ENCODE data around the gene EFHC2.

The EFHC2 gene

DNA sequence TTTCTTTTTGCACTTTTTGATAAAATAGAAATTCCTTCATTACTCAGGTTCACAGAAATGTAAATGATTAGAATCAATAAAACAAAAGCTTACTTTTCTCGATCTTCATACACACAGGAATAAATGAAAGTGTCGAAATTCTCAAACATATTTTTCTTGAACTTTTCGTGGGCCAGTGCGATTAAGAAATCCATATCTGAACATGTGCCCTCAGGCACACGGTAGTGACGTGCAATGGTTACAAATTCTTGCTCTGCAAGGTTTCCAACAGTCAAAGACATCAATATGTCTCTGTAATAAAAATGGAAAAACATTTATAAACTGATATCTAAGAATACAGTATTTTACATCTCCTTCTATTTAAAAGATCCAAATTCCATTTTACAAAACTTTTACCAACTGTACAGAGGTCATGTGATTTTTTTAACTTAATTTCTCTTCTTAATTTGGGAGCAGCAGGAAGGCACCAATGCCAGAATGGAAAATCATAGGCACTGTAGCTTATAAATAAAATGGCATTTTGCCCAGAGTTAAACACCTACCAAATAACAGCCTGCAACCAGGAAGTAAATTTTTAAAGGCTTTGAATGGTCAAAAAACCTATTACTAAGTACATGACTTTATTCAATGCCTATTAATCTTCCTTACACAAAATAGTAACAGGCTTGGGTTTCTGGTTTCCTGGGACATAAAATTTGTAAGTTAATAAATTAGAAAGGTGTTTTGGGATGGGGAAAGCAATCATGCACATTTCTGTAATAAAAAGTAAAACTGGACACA is 165.0 kb downstream of the EFHC2 start:
- Histone ChIP-seq H3K27me3 (ENCODE audit: control insufficient read depth, insufficient read depth, low read length) (no peaks in the 10 kb centered on the region), H3K9me3 (ENCODE audit: control insufficient read depth, insufficient read depth, low read length) (peaks cover 8% of the 10 kb centered on the region), H3K9ac (ENCODE audit: low read depth, low read length) (no peak overlapping the region), H3K36me3 (ENCODE audit: control insufficient read depth, insufficient read depth, low read length) (no peaks in the 10 kb centered on the region), H3K4me3 (ENCODE audit: low read depth, low read length) (no peak overlapping the region), H3K4me1 (ENCODE audit: control insufficient read depth, insufficient read depth, low read length) (no peaks in the 10 kb centered on the region)

DNA sequence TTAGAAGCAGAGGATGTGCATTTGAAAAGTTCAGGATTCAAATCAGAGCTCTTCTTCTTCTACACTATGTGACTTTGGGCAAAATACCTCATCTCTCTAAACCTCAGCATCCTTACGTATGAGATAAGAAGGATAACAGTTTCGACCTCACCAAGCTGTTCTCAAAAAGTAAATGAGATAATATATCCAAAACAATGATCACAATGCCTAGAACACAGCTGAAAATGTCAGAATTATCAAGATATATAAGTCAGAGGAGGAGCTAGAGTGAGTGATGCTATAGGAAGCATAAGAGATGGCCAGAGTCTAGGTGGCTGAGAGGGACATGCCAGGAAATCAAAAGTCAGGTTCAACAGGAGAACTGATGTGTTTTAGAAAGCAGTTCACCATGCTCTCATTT is 168.0 kb downstream of the EFHC2 start:
- no peak overlapping the region for H3K4me3 ChIP-seq (ENCODE audit: low read depth, low read length)
- peaks cover 8% of the 10 kb centered on the region for H3K9me3 ChIP-seq (ENCODE audit: control insufficient read depth, insufficient read depth, low read length)
- no peaks in the 10 kb centered on the region for H3K27me3 ChIP-seq (ENCODE audit: control insufficient read depth, insufficient read depth, low read length)
- no peaks in the 10 kb centered on the region for H3K4me1 ChIP-seq (ENCODE audit: control insufficient read depth, insufficient read depth, low read length)
- no peaks in the 10 kb centered on the region for H3K36me3 ChIP-seq (ENCODE audit: control insufficient read depth, insufficient read depth, low read length)
- no peak overlapping the region for H3K9ac ChIP-seq (ENCODE audit: low read depth, low read length)

DNA sequence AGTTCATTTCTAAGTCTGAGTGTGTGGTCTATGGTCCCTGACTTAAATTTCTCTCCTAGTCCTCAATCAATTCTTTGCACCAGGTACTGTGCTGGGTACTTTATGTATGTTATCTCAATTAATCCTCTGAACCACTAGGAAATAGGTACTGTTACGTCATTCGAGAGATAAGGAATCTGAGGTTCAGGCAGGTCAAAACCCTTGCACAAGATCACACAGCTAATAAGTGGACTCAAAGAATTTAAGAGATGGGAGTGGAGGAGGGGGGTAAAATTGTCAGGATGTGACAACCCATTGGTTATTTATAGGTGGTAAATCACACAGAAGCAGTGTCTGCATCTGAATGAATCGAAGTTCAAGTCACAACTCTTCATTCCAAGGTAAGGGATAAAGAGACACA is 169.4 kb downstream of the EFHC2 start:
- H3K36me3 ChIP-seq (ENCODE audit: control insufficient read depth, insufficient read depth, low read length), result no peaks in the 10 kb centered on the region

DNA sequence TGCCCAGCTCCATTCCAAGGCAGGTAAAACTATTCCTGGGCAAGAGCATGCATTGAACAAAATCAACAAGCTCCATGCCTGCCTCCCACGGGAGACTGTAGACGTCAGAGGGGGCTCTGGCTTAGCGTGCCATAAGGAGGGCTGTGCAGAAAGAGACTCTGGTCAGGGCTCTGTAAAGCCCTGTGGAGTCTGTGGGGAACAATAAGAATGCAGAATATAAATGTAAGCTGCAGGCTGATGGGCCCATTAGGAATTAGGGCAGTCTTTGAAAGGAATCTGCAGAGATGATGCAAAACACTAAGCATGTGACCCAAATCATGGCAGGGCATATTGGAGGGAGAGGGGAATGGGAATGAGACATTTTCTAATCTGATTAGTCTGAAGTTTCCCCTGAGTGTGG is 170.3 kb downstream of the EFHC2 start:
- Histone ChIP-seq H3K36me3 (ENCODE audit: control insufficient read depth, insufficient read depth, low read length) (no peaks in the 10 kb centered on the region), H3K27me3 (ENCODE audit: control insufficient read depth, insufficient read depth, low read length) (no peaks in the 10 kb centered on the region), H3K4me3 (ENCODE audit: low read depth, low read length) (no peak overlapping the region), H3K4me1 (ENCODE audit: control insufficient read depth, insufficient read depth, low read length) (no peaks in the 10 kb centered on the region), H3K9me3 (ENCODE audit: control insufficient read depth, insufficient read depth, low read length) (peaks cover 8% of the 10 kb centered on the region), H3K9ac (ENCODE audit: low read depth, low read length) (no peak overlapping the region)

More for the DNA sequence above, 169.4 kb downstream of the EFHC2 start:
- Histone ChIP-seq H3K4me3 (ENCODE audit: low read depth, low read length) (no peak overlapping the region), H3K9ac (ENCODE audit: low read depth, low read length) (no peak overlapping the region), H3K27me3 (ENCODE audit: control insufficient read depth, insufficient read depth, low read length) (no peaks in the 10 kb centered on the region), H3K4me1 (ENCODE audit: control insufficient read depth, insufficient read depth, low read length) (no peaks in the 10 kb centered on the region), H3K9me3 (ENCODE audit: control insufficient read depth, insufficient read depth, low read length) (peaks cover 8% of the 10 kb centered on the region)

DNA sequence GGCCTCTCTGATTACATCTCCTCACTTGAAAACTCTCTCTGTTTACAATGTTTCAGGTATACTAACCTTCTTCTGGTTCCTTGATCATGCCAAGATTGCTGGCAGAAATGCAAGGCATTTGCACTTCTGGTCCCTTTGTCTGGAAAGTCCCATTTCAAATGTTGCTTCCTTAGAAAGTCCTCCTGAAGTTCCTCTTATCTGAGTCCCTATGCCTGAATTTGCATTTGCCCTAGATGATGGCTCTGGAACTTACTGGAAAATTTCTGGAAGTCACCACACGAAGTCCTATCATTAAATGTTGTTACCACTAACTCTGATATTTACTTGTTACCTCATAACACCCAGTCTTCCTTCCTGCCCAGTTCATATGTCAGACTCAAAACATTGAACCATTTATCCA is 176.4 kb downstream of the EFHC2 start:
- no peaks in the 10 kb centered on the region for H3K9me3 ChIP-seq (ENCODE audit: control insufficient read depth, insufficient read depth, low read length)
- H3K36me3 ChIP-seq (ENCODE audit: control insufficient read depth, insufficient read depth, low read length), result no peaks in the 10 kb centered on the region
- no peak overlapping the region for H3K9ac ChIP-seq (ENCODE audit: low read depth, low read length)
- no peaks in the 10 kb centered on the region for H3K4me1 ChIP-seq (ENCODE audit: control insufficient read depth, insufficient read depth, low read length)
- H3K27me3 ChIP-seq (ENCODE audit: control insufficient read depth, insufficient read depth, low read length), result no peaks in the 10 kb centered on the region
- no peak overlapping the region for H3K4me3 ChIP-seq (ENCODE audit: low read depth, low read length)

DNA sequence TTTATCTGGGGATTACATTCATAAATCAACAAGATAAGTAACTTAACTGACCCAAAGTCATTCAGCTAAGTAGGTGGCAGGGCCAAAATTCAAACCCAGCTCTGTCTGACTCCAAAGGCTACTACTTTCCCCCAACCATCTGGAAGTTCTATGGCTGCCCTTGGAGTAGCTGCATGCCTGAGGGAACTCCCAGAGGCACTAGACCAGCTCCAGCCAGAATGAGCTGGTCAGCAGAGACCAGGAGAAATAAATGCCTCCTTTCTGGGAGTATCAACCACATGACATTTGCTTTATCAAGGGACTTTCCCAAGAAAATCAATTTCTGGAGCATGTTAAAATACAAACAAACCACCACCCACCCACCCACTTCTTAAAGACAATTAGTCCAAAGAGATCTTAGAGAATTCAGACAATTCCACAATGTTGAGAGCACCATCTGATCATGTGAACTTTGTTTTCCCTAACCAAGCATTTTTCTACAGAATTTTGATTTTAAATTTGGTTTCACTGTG is 180.5 kb downstream of the EFHC2 start:
- Histone ChIP-seq H3K9me3 (ENCODE audit: control insufficient read depth, insufficient read depth, low read length) (no peaks in the 10 kb centered on the region), H3K36me3 (ENCODE audit: control insufficient read depth, insufficient read depth, low read length) (no peaks in the 10 kb centered on the region), H3K4me1 (ENCODE audit: control insufficient read depth, insufficient read depth, low read length) (no peaks in the 10 kb centered on the region), H3K9ac (ENCODE audit: low read depth, low read length) (no peak overlapping the region), H3K27me3 (ENCODE audit: control insufficient read depth, insufficient read depth, low read length) (no peaks in the 10 kb centered on the region), H3K4me3 (ENCODE audit: low read depth, low read length) (no peak overlapping the region)

DNA sequence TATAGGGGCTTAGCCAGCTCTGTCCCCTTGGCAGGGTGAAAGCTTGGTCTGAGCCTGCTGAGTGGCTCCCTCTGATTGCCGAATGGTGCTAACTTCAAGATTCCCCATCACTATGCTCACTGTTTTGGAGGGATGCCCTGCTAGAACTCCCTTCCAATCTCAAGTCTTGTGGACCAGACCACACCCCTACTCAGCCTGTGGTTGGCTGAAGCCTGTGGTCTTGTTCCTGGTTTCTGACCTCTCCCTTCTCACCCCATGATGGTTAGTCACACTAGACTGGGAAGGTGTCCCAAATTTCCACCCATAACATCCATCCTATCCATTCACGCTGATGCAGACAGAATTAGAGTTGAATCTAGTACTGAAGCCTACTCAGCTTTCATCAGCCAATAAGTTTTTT is 185.6 kb downstream of the EFHC2 start:
- no peaks in the 10 kb centered on the region for H3K27me3 ChIP-seq (ENCODE audit: control insufficient read depth, insufficient read depth, low read length)
- H3K4me3 ChIP-seq (ENCODE audit: low read depth, low read length), result no peak overlapping the region
- H3K4me1 ChIP-seq (ENCODE audit: control insufficient read depth, insufficient read depth, low read length), result no peaks in the 10 kb centered on the region
- H3K9ac ChIP-seq (ENCODE audit: low read depth, low read length), result no peak overlapping the region
- no peaks in the 10 kb centered on the region for H3K36me3 ChIP-seq (ENCODE audit: control insufficient read depth, insufficient read depth, low read length)
- no peaks in the 10 kb centered on the region for H3K9me3 ChIP-seq (ENCODE audit: control insufficient read depth, insufficient read depth, low read length)

DNA sequence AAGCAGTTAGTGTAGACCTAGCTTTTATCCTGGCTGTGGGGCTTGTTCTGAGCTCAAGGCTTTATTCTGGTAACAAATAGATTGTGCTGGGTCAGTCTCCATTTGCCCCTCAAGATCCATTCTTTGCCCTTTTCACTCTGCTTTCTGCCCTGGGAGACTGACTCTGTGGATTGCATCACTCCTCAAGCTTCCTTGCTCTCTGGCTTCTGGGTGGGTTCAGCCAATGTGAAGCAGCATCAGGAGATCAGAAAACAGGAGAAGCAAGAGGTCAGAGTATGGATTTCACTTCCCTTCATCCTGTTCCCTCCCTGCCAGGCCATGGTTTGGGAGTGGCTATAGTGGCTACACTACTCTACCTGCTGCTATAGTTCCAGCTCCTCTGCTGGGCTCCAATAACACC is 186.2 kb downstream of the EFHC2 start:
- Histone ChIP-seq H3K4me1 (ENCODE audit: control insufficient read depth, insufficient read depth, low read length) (no peaks in the 10 kb centered on the region), H3K9me3 (ENCODE audit: control insufficient read depth, insufficient read depth, low read length) (no peaks in the 10 kb centered on the region), H3K36me3 (ENCODE audit: control insufficient read depth, insufficient read depth, low read length) (no peaks in the 10 kb centered on the region), H3K9ac (ENCODE audit: low read depth, low read length) (no peak overlapping the region), H3K4me3 (ENCODE audit: low read depth, low read length) (no peak overlapping the region), H3K27me3 (ENCODE audit: control insufficient read depth, insufficient read depth, low read length) (no peaks in the 10 kb centered on the region)

DNA sequence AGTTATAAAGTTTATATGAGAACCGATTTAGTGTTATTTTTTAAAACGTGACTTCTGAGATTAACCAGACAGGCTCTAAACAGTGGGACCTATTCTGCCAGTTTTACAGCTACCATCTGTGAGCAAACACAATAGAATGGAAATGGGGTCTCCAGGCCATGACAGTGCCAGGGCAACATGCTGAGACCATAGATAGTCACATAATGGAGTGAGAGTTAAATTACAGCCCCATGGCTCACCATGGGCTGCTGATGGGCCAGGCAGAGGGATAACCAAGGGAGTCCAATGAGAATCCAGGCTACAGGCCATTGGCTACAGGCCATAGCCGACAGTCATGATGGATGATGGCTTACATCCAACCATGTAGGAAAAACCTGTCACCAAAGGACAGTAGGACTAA is 186.7 kb downstream of the EFHC2 start:
- Histone ChIP-seq H3K9me3 (ENCODE audit: control insufficient read depth, insufficient read depth, low read length) (no peaks in the 10 kb centered on the region), H3K4me1 (ENCODE audit: control insufficient read depth, insufficient read depth, low read length) (no peaks in the 10 kb centered on the region), H3K36me3 (ENCODE audit: control insufficient read depth, insufficient read depth, low read length) (no peaks in the 10 kb centered on the region), H3K4me3 (ENCODE audit: low read depth, low read length) (no peak overlapping the region), H3K9ac (ENCODE audit: low read depth, low read length) (no peak overlapping the region), H3K27me3 (ENCODE audit: control insufficient read depth, insufficient read depth, low read length) (no peaks in the 10 kb centered on the region)

DNA sequence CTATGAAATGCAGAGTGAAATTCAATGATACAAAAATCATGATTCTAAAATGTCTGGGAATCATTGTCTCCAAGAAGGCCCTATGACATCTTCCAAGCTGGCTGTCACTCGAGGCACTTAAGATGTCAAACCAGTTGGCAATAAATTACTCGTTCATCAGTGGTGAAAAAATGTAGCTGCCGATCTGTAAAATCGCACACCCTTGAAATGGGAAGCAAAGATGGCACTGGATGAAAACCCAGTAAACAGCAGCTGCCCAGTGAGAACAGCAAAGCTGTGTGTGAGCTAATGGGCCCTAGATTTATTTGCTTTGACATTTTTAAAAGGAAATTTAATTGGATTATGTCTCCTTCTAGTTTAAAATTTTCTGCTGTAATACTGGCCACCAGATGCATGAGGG is 188.3 kb downstream of the EFHC2 start:
- H3K9me3 ChIP-seq (ENCODE audit: control insufficient read depth, insufficient read depth, low read length), result no peaks in the 10 kb centered on the region
- no peak overlapping the region for H3K9ac ChIP-seq (ENCODE audit: low read depth, low read length)
- H3K36me3 ChIP-seq (ENCODE audit: control insufficient read depth, insufficient read depth, low read length), result no peaks in the 10 kb centered on the region
- H3K4me1 ChIP-seq (ENCODE audit: control insufficient read depth, insufficient read depth, low read length), result no peaks in the 10 kb centered on the region
- H3K4me3 ChIP-seq (ENCODE audit: low read depth, low read length), result no peak overlapping the region
- H3K27me3 ChIP-seq (ENCODE audit: control insufficient read depth, insufficient read depth, low read length), result no peaks in the 10 kb centered on the region

DNA sequence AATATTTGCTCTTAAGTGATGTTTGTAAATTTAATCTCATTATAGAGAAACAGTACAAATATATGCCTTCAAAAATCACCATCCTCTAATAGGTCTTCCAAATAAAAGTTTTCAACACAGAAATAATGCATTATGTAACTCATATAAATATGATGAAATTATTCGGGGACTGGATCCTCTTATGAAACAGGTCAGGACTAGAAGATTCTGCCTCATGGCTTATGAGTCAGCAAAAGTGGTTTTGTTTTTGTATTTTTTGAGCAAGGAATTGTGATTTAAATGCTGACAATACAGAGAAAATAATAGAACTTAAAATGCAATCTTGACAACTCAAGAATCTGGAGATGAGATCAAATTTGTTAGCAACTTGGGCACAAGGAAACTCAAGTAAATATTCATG is 190.6 kb downstream of the EFHC2 start:
- H3K4me1 ChIP-seq (ENCODE audit: control insufficient read depth, insufficient read depth, low read length), result no peaks in the 10 kb centered on the region
- no peaks in the 10 kb centered on the region for H3K27me3 ChIP-seq (ENCODE audit: control insufficient read depth, insufficient read depth, low read length)
- H3K4me3 ChIP-seq (ENCODE audit: low read depth, low read length), result no peak overlapping the region
- H3K9me3 ChIP-seq (ENCODE audit: control insufficient read depth, insufficient read depth, low read length), result no peaks in the 10 kb centered on the region
- no peaks in the 10 kb centered on the region for H3K36me3 ChIP-seq (ENCODE audit: control insufficient read depth, insufficient read depth, low read length)
- H3K9ac ChIP-seq (ENCODE audit: low read depth, low read length), result no peak overlapping the region

DNA sequence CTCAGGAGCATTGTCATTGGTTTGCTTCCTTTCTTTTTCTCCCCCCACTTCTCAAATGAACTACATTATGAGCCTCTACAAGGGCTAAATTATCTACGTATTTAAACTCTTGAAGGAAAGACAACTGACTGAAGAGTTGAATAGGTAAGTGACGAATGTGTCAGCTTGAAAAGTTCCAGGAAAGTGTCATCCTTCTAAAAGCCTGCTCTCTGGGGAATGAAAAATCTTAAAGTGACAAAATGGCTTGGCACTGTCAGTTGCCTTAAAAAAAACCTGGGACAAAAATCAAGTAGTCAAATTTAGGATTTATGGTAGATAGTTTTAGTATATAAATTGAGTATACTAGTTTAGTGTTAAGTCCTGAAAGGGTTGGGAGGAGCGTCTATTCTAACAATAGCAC is 196.3 kb downstream of the EFHC2 start:
- no peak overlapping the region for H3K4me3 ChIP-seq (ENCODE audit: low read depth, low read length)

More for the DNA sequence above, 196.3 kb downstream of the EFHC2 start:
- Histone ChIP-seq H3K4me1 (ENCODE audit: control insufficient read depth, insufficient read depth, low read length) (peaks cover 12% of the 10 kb centered on the region), H3K27me3 (ENCODE audit: control insufficient read depth, insufficient read depth, low read length) (no peaks in the 10 kb centered on the region), H3K9ac (ENCODE audit: low read depth, low read length) (no peak overlapping the region), H3K36me3 (ENCODE audit: control insufficient read depth, insufficient read depth, low read length) (no peaks in the 10 kb centered on the region), H3K9me3 (ENCODE audit: control insufficient read depth, insufficient read depth, low read length) (no peaks in the 10 kb centered on the region)
